Activated CD4-positive, alpha-beta T cell treated with anti-CD3 and anti-CD28 coated beads for 4 hours (primary cell): ENCODE data around the gene SCAMP1.

Source experiments
- DNase-seq, 2 donors: peaks; one replicate each; pipeline ENCODE4 v3.0.0-alpha.2; 2020

SCAMP1 gene

GRCh38 chr5:78515670-78516069 lies 155.3 kb downstream of the SCAMP1 start:
- DNase-seq: no peak

GRCh38 chr5:78518365-78519197 lies 158.2 kb downstream of the SCAMP1 start:
- no peak for DNase-seq

- DNase-seq: no peak
Observed at GRCh38 chr5:78519198-78519941, 159.0 kb downstream of the SCAMP1 start.

GRCh38 chr5:78521455-78521854 lies 161.0 kb downstream of the SCAMP1 start:
- DNase-seq: no peak

- DNase-seq: no peak
Observed at GRCh38 chr5:78522476-78523260, 162.3 kb downstream of the SCAMP1 start.

- no peak for DNase-seq
Observed at GRCh38 chr5:78523314-78524193, 163.1 kb downstream of the SCAMP1 start.

- DNase-seq: no peak
Observed at GRCh38 chr5:78526049-78526525, 165.7 kb downstream of the SCAMP1 start.

- DNase-seq: no peak
Observed at GRCh38 chr5:78527054-78527859, 166.8 kb downstream of the SCAMP1 start.

- no peak for DNase-seq
Observed at GRCh38 chr5:78527925-78528324, 167.5 kb downstream of the SCAMP1 start.
